Progenitor cell of endocrine pancreas (in vitro differentiated cells): ENCODE results near the gene STK38L. TPM values are rescaled to one million over a fixed set of nuclear protein-coding genes. Genes with fewer than 3 reads are reported as not detected.
A peak's percentile ranks its signal among the peaks of the same experiment; 100 is the strongest.

Experiments used
- DNase-seq: peaks from one replicate; pipeline ENCODE4 v3.0.0; 2021; ENCODE audit warnings: low spot score; ENCODE audit not compliant: unreplicated experiment
- H3K27ac Mint-ChIP-seq: 2 replicates; pipeline ENCODE4 v1.8.0; 2021; ENCODE audit warnings: mild to moderate bottlenecking, moderate library complexity, mixed read lengths
- H3K27me3 Mint-ChIP-seq: 2 replicates; pipeline ENCODE4 v1.8.0; 2021; ENCODE audit warnings: mixed read lengths
- H3K36me3 Mint-ChIP-seq: 2 replicates; pipeline ENCODE4 v1.8.0; 2022; ENCODE audit warnings: mixed read lengths; ENCODE audit not compliant: insufficient read depth
- H3K4me1 Mint-ChIP-seq: 2 replicates; pipeline ENCODE4 v1.8.0; 2021; ENCODE audit warnings: low read depth, mixed read lengths
- H3K4me3 Mint-ChIP-seq: 2 replicates; pipeline ENCODE4 v1.8.0; 2021; ENCODE audit warnings: low read depth, mild to moderate bottlenecking, moderate library complexity, mixed read lengths
- H3K9me3 Mint-ChIP-seq: 2 replicates; pipeline ENCODE4 v1.8.0; 2021; ENCODE audit warnings: low read depth, mixed read lengths
- CTCF ChIP-seq: fragments of 200-600 bp; sonication (generic); IDR thresholded peaks from one replicate; pipeline ENCODE4 v1.5.0; 2021; ENCODE audit warnings: antibody characterized with exemption, mild to moderate bottlenecking; ENCODE audit not compliant: unreplicated experiment
- total RNA-seq: library from RNA; stranded (reverse); gene quantifications from 2 replicates; pipeline ENCODE4 v1.2.1, GENCODE V29; 2021

STK38L gene
- total RNA-seq, 1 donor from 2014 or later, result 149 TPM

GRCh38 chr12:27289414-27289813 is 45.3 kb downstream of the STK38L start:
- Mint-ChIP-seq H3K27ac (peak overlapping the region; percentile 5), H3K36me3 (peaks cover 8% of the 10 kb centered on the region), H3K27me3 (no peaks in the 10 kb centered on the region), H3K9me3 (no peaks in the 10 kb centered on the region), H3K4me1 (peaks cover 54% of the 10 kb centered on the region), H3K4me3 (no peak overlapping the region)
- no peak for TF ChIP-seq CTCF
- no peak for DNase-seq

GRCh38 chr12:27290501-27291168 is 46.5 kb downstream of the STK38L start:
- no peak for TF ChIP-seq CTCF
- Mint-ChIP-seq H3K4me3 (no peak overlapping the region), H3K9me3 (no peaks in the 10 kb centered on the region), H3K4me1 (peaks cover 51% of the 10 kb centered on the region), H3K27ac (peak overlapping the region; percentile 25), H3K36me3 (peaks cover 8% of the 10 kb centered on the region), H3K27me3 (no peaks in the 10 kb centered on the region)
- DNase-seq, result no peak

- peak overlapping the region; percentile 46 for H3K27ac Mint-ChIP-seq
- H3K36me3 Mint-ChIP-seq, result peaks cover 11% of the 10 kb centered on the region
- peaks cover 51% of the 10 kb centered on the region for H3K4me1 Mint-ChIP-seq
- DNase-seq, result no peak
- no peak for TF ChIP-seq CTCF
- H3K4me3 Mint-ChIP-seq, result no peak overlapping the region
- no peaks in the 10 kb centered on the region for H3K9me3 Mint-ChIP-seq
- no peaks in the 10 kb centered on the region for H3K27me3 Mint-ChIP-seq
Measured at GRCh38 chr12:27291862-27292261, 47.8 kb downstream of the STK38L start.

- Mint-ChIP-seq H3K4me1 (peaks cover 51% of the 10 kb centered on the region), H3K27me3 (no peaks in the 10 kb centered on the region)
Measured at GRCh38 chr12:27292718-27293117, 48.6 kb downstream of the STK38L start.

GRCh38 chr12:27293463-27293862 is 49.4 kb downstream of the STK38L start:
- H3K4me3 Mint-ChIP-seq, result no peak overlapping the region
- peaks cover 3% of the 10 kb centered on the region for H3K9me3 Mint-ChIP-seq
- TF ChIP-seq CTCF, result no peak
- peak overlapping the region; percentile 54 for H3K27ac Mint-ChIP-seq
- DNase-seq, result no peak
- H3K27me3 Mint-ChIP-seq, result no peaks in the 10 kb centered on the region
- peaks cover 51% of the 10 kb centered on the region for H3K4me1 Mint-ChIP-seq
- H3K36me3 Mint-ChIP-seq, result peaks cover 20% of the 10 kb centered on the region

More at GRCh38 chr12:27292718-27293117, 48.6 kb downstream of the STK38L start:
- Mint-ChIP-seq H3K36me3 (peaks cover 13% of the 10 kb centered on the region), H3K9me3 (no peaks in the 10 kb centered on the region), H3K27ac (no peak overlapping the region), H3K4me3 (no peak overlapping the region)
- no peak for DNase-seq
- TF ChIP-seq CTCF, result no peak
